Measurements from ENCODE around the gene TSPAN15. TPM values are rescaled to one million over a fixed set of nuclear protein-coding genes. Genes with fewer than 3 reads are reported as not detected.

TSPAN15 gene
- total RNA-seq, 1 experiment from 2014 or later: 1.6 TPM

GRCh38 chr10:69463886-69464285 is 12.6 kb downstream of the TSPAN15 start:
- H3K4me1 ChIP-seq (ENCODE audit: low read length): no peaks in the 10 kb centered on the region
- H3K9me3 ChIP-seq (ENCODE audit: low read length): no peaks in the 10 kb centered on the region
- no peak overlapping the region for H3K4me3 ChIP-seq (ENCODE audit: low read length)
- no peak overlapping the region for H2AFZ ChIP-seq (ENCODE audit: low read length)
- H3K27ac ChIP-seq (ENCODE audit: low read length): no peak overlapping the region
- H3K79me2 ChIP-seq (ENCODE audit: low read length): no peaks in the 10 kb centered on the region
- no peak overlapping the region for H3K9ac ChIP-seq (ENCODE audit: low read length)
- no peak for DNase-seq
- H3K27me3 ChIP-seq (ENCODE audit: low read length): no peaks in the 10 kb centered on the region
- no peaks in the 10 kb centered on the region for H4K20me1 ChIP-seq (ENCODE audit: insufficient read depth, low read depth, low read length)
- H3K9me2 ChIP-seq (replicated peaks; ENCODE audit: insufficient read depth, low read length): no peaks in the 10 kb centered on the region
- H3K36me3 ChIP-seq (ENCODE audit: insufficient read depth, low read length): no peaks in the 10 kb centered on the region
- H3K4me2 ChIP-seq (ENCODE audit: low read depth, low read length, poor library complexity, severe bottlenecking): no peak overlapping the region

GRCh38 chr10:69464401-69464800 is 13.1 kb downstream of the TSPAN15 start:
- Histone ChIP-seq H3K4me3 (ENCODE audit: low read length) (no peak overlapping the region), H2AFZ (ENCODE audit: low read length) (no peak overlapping the region), H3K9me2 (replicated peaks; ENCODE audit: insufficient read depth, low read length) (no peaks in the 10 kb centered on the region), H3K79me2 (ENCODE audit: low read length) (no peaks in the 10 kb centered on the region), H3K36me3 (ENCODE audit: insufficient read depth, low read length) (no peaks in the 10 kb centered on the region), H3K27ac (ENCODE audit: low read length) (no peak overlapping the region), H3K9ac (ENCODE audit: low read length) (no peak overlapping the region), H3K9me3 (ENCODE audit: low read length) (no peaks in the 10 kb centered on the region), H3K27me3 (ENCODE audit: low read length) (no peaks in the 10 kb centered on the region), H3K4me2 (ENCODE audit: low read depth, low read length, poor library complexity, severe bottlenecking) (no peak overlapping the region), H4K20me1 (ENCODE audit: insufficient read depth, low read depth, low read length) (no peaks in the 10 kb centered on the region), H3K4me1 (ENCODE audit: low read length) (no peaks in the 10 kb centered on the region)
- no peak for DNase-seq

GRCh38 chr10:69464801-69465401 is 13.6 kb downstream of the TSPAN15 start:
- H3K4me3 ChIP-seq (ENCODE audit: low read length): no peak overlapping the region
- H2AFZ ChIP-seq (ENCODE audit: low read length): no peak overlapping the region
- H3K9me3 ChIP-seq (ENCODE audit: low read length): no peaks in the 10 kb centered on the region
- H3K27ac ChIP-seq (ENCODE audit: low read length): no peak overlapping the region
- no peaks in the 10 kb centered on the region for H4K20me1 ChIP-seq (ENCODE audit: insufficient read depth, low read depth, low read length)
- H3K9me2 ChIP-seq (replicated peaks; ENCODE audit: insufficient read depth, low read length): no peaks in the 10 kb centered on the region
- H3K27me3 ChIP-seq (ENCODE audit: low read length): no peaks in the 10 kb centered on the region
- no peak for DNase-seq
- H3K36me3 ChIP-seq (ENCODE audit: insufficient read depth, low read length): no peaks in the 10 kb centered on the region
- no peak overlapping the region for H3K4me2 ChIP-seq (ENCODE audit: low read depth, low read length, poor library complexity, severe bottlenecking)
- H3K79me2 ChIP-seq (ENCODE audit: low read length): no peaks in the 10 kb centered on the region
- no peak overlapping the region for H3K9ac ChIP-seq (ENCODE audit: low read length)
- no peaks in the 10 kb centered on the region for H3K4me1 ChIP-seq (ENCODE audit: low read length)

DNA sequence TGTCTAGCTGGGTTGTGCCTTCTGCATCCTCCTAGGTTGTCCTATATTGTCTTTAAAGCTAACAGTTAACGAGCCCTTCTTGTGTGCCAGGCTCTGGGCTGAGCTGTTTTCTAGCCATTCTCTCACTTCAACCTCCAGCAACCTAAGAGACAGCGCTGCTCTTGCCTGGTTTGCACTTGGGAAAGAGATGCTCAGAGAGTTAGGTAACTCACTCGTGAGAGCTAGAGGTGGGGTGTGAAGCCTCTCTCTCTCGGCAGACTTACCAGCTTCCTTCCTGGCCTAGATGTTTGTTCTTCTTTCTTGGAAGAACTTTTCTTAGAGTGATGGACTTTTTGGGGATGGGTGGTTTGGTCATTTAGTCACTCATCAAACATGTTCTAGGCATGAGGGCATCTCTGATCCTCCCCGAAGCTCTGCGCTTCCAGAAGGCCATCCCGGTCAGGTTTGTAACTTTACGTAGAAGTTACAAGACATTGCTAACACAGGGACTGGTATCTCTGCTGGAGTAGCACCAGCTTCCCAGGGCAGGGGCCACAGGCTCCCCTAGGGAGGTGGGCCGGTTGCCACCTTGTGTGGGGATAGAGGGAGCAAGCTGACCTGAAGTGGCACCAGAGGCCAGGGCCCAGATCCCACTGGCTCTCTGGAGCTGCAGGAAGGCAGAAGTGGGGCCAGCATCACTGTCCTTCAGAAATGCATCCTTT is 14.3 kb downstream of the TSPAN15 start:
- Histone ChIP-seq H3K9me2 (replicated peaks; ENCODE audit: insufficient read depth, low read length) (no peaks in the 10 kb centered on the region), H3K27ac (ENCODE audit: low read length) (no peak overlapping the region), H3K36me3 (ENCODE audit: insufficient read depth, low read length) (no peaks in the 10 kb centered on the region), H3K9ac (ENCODE audit: low read length) (no peak overlapping the region), H3K9me3 (ENCODE audit: low read length) (no peaks in the 10 kb centered on the region), H3K79me2 (ENCODE audit: low read length) (no peaks in the 10 kb centered on the region), H3K4me3 (ENCODE audit: low read length) (no peak overlapping the region), H4K20me1 (ENCODE audit: insufficient read depth, low read depth, low read length) (no peaks in the 10 kb centered on the region), H3K4me2 (ENCODE audit: low read depth, low read length, poor library complexity, severe bottlenecking) (no peak overlapping the region), H2AFZ (ENCODE audit: low read length) (no peak overlapping the region), H3K27me3 (ENCODE audit: low read length) (no peaks in the 10 kb centered on the region), H3K4me1 (ENCODE audit: low read length) (no peaks in the 10 kb centered on the region)
- no peak for DNase-seq

DNA sequence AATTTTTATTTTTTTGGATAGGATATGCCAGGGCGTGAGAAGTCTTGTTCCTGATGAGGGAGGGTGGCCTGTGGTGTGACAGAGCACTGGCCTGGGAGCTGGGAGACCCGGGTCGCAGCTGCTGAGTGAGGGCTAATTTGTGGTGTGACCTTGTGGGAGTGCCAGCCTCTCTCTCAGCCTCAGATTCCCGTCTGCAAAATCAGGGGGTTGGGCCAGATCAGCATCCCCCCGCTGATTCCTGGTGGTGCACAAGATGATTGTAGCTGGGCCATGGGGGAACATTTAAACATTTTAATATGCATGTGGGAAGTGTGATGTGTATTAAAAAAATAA is 14.9 kb downstream of the TSPAN15 start:
- H2AFZ ChIP-seq (ENCODE audit: low read length): no peak overlapping the region
- H3K79me2 ChIP-seq (ENCODE audit: low read length): no peaks in the 10 kb centered on the region
- no peaks in the 10 kb centered on the region for H3K9me3 ChIP-seq (ENCODE audit: low read length)
- no peak overlapping the region for H3K27ac ChIP-seq (ENCODE audit: low read length)
- H4K20me1 ChIP-seq (ENCODE audit: insufficient read depth, low read depth, low read length): no peaks in the 10 kb centered on the region
- no peak overlapping the region for H3K4me2 ChIP-seq (ENCODE audit: low read depth, low read length, poor library complexity, severe bottlenecking)
- H3K9ac ChIP-seq (ENCODE audit: low read length): no peak overlapping the region
- H3K4me3 ChIP-seq (ENCODE audit: low read length): no peak overlapping the region
- H3K9me2 ChIP-seq (replicated peaks; ENCODE audit: insufficient read depth, low read length): no peaks in the 10 kb centered on the region
- H3K36me3 ChIP-seq (ENCODE audit: insufficient read depth, low read length): no peaks in the 10 kb centered on the region
- no peak for DNase-seq
- H3K27me3 ChIP-seq (ENCODE audit: low read length): no peaks in the 10 kb centered on the region
- H3K4me1 ChIP-seq (ENCODE audit: low read length): no peaks in the 10 kb centered on the region

GRCh38 chr10:69466689-69467088 is 15.4 kb downstream of the TSPAN15 start:
- no peaks in the 10 kb centered on the region for H3K4me1 ChIP-seq (ENCODE audit: low read length)
- H3K27ac ChIP-seq (ENCODE audit: low read length): no peak overlapping the region
- H3K9ac ChIP-seq (ENCODE audit: low read length): no peak overlapping the region
- H2AFZ ChIP-seq (ENCODE audit: low read length): no peak overlapping the region
- H3K4me2 ChIP-seq (ENCODE audit: low read depth, low read length, poor library complexity, severe bottlenecking): no peak overlapping the region
- no peaks in the 10 kb centered on the region for H3K36me3 ChIP-seq (ENCODE audit: insufficient read depth, low read length)
- H3K9me2 ChIP-seq (replicated peaks; ENCODE audit: insufficient read depth, low read length): no peaks in the 10 kb centered on the region
- no peak overlapping the region for H3K4me3 ChIP-seq (ENCODE audit: low read length)
- H4K20me1 ChIP-seq (ENCODE audit: insufficient read depth, low read depth, low read length): no peaks in the 10 kb centered on the region
- H3K79me2 ChIP-seq (ENCODE audit: low read length): no peaks in the 10 kb centered on the region
- no peaks in the 10 kb centered on the region for H3K27me3 ChIP-seq (ENCODE audit: low read length)
- no peak for DNase-seq
- H3K9me3 ChIP-seq (ENCODE audit: low read length): no peaks in the 10 kb centered on the region

- DNase-seq: no peak
- Histone ChIP-seq H3K27ac (ENCODE audit: low read length) (no peak overlapping the region), H3K79me2 (ENCODE audit: low read length) (no peaks in the 10 kb centered on the region), H3K4me3 (ENCODE audit: low read length) (no peak overlapping the region), H3K9me2 (replicated peaks; ENCODE audit: insufficient read depth, low read length) (no peaks in the 10 kb centered on the region), H3K4me2 (ENCODE audit: low read depth, low read length, poor library complexity, severe bottlenecking) (no peak overlapping the region), H4K20me1 (ENCODE audit: insufficient read depth, low read depth, low read length) (peaks cover 3% of the 10 kb centered on the region; the same call in 1 of the 2 replicates), H3K4me1 (ENCODE audit: low read length) (no peaks in the 10 kb centered on the region), H3K9ac (ENCODE audit: low read length) (no peak overlapping the region), H3K27me3 (ENCODE audit: low read length) (no peaks in the 10 kb centered on the region), H3K9me3 (ENCODE audit: low read length) (no peaks in the 10 kb centered on the region), H2AFZ (ENCODE audit: low read length) (no peak overlapping the region), H3K36me3 (ENCODE audit: insufficient read depth, low read length) (no peaks in the 10 kb centered on the region)
Measured at GRCh38 chr10:69467928-69468750, 16.9 kb downstream of the TSPAN15 start.

DNA sequence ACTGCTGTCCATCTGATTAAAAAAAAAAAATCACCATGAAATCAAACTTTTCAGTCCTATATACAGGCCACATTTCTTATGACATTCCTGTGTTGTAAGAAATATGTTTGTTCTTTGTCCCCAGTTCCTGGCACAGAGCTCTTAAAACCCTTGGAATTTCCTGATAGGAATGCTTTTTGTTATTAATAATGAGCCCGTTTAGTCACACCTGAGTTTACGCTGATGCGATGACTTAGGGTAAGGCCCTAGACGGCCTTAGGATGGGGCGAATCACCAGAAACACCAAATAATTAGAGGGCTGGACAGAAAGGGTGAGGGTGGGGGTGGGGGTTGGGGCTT is 17.5 kb downstream of the TSPAN15 start:
- Histone ChIP-seq H3K4me3 (ENCODE audit: low read length) (no peak overlapping the region), H3K9me2 (replicated peaks; ENCODE audit: insufficient read depth, low read length) (no peaks in the 10 kb centered on the region), H2AFZ (ENCODE audit: low read length) (no peak overlapping the region), H3K79me2 (ENCODE audit: low read length) (no peaks in the 10 kb centered on the region), H3K4me1 (ENCODE audit: low read length) (no peaks in the 10 kb centered on the region), H3K9me3 (ENCODE audit: low read length) (no peaks in the 10 kb centered on the region), H3K4me2 (ENCODE audit: low read depth, low read length, poor library complexity, severe bottlenecking) (no peak overlapping the region), H3K36me3 (ENCODE audit: insufficient read depth, low read length) (no peaks in the 10 kb centered on the region), H3K27me3 (ENCODE audit: low read length) (no peaks in the 10 kb centered on the region), H4K20me1 (ENCODE audit: insufficient read depth, low read depth, low read length) (peaks cover 3% of the 10 kb centered on the region; the same call in 1 of the 2 replicates), H3K9ac (ENCODE audit: low read length) (no peak overlapping the region), H3K27ac (ENCODE audit: low read length) (no peak overlapping the region)
- DNase-seq: no peak
